ENCODE results near the gene KDM1B.
"Not testable (repeated sequence)": the region's sequence is repeated elsewhere in the genome, so short reads cannot be mapped to it uniquely, and the experiment has no call there.

The KDM1B gene

GRCh38 chr6:18176198-18176597, 21.0 kb downstream of the KDM1B start:
- H3K27me3 ChIP-seq (ENCODE audit: control insufficient read depth, insufficient read depth, low read length); H3K4me3 ChIP-seq (ENCODE audit: low read length); H3K4me2 ChIP-seq (ENCODE audit: low read length); H3K36me3 ChIP-seq (ENCODE audit: insufficient read depth, low read length); H3K9me3 ChIP-seq (replicated peaks; ENCODE audit: low read length); H3K4me1 ChIP-seq (ENCODE audit: control insufficient read depth, insufficient read depth, low read length); H3K9ac ChIP-seq (ENCODE audit: low read depth, low read length): not testable (repeated sequence)

GRCh38 chr6:18177286-18177965, 22.2 kb downstream of the KDM1B start:
- H3K9ac ChIP-seq (ENCODE audit: low read depth, low read length) = no peak overlapping the region
- no peaks in the 10 kb centered on the region for H3K9me3 ChIP-seq (replicated peaks; ENCODE audit: low read length)
- no peaks in the 10 kb centered on the region for H3K36me3 ChIP-seq (ENCODE audit: insufficient read depth, low read length)
- H3K27me3 ChIP-seq (ENCODE audit: control insufficient read depth, insufficient read depth, low read length) = no peaks in the 10 kb centered on the region
- no peak overlapping the region for H3K4me3 ChIP-seq (ENCODE audit: low read length)
- no peak overlapping the region for H3K4me2 ChIP-seq (ENCODE audit: low read length)
- H3K4me1 ChIP-seq (ENCODE audit: control insufficient read depth, insufficient read depth, low read length) = no peaks in the 10 kb centered on the region

GRCh38 chr6:18178960-18179615, 23.9 kb downstream of the KDM1B start:
- Histone ChIP-seq H3K4me3 (ENCODE audit: low read length) (no peak overlapping the region), H3K9me3 (replicated peaks; ENCODE audit: low read length) (no peaks in the 10 kb centered on the region), H3K9ac (ENCODE audit: low read depth, low read length) (no peak overlapping the region), H3K4me2 (ENCODE audit: low read length) (no peak overlapping the region), H3K4me1 (ENCODE audit: control insufficient read depth, insufficient read depth, low read length) (no peaks in the 10 kb centered on the region), H3K36me3 (ENCODE audit: insufficient read depth, low read length) (no peaks in the 10 kb centered on the region), H3K27me3 (ENCODE audit: control insufficient read depth, insufficient read depth, low read length) (no peaks in the 10 kb centered on the region)

- Histone ChIP-seq H3K9ac (ENCODE audit: low read depth, low read length) (no peak overlapping the region), H3K4me2 (ENCODE audit: low read length) (no peak overlapping the region), H3K4me1 (ENCODE audit: control insufficient read depth, insufficient read depth, low read length) (no peaks in the 10 kb centered on the region), H3K27me3 (ENCODE audit: control insufficient read depth, insufficient read depth, low read length) (no peaks in the 10 kb centered on the region), H3K9me3 (replicated peaks; ENCODE audit: low read length) (no peaks in the 10 kb centered on the region), H3K36me3 (ENCODE audit: insufficient read depth, low read length) (no peaks in the 10 kb centered on the region), H3K4me3 (ENCODE audit: low read length) (no peak overlapping the region)
Observed at GRCh38 chr6:18179770-18180356, 24.6 kb downstream of the KDM1B start.

GRCh38 chr6:18182568-18182967, 27.3 kb downstream of the KDM1B start:
- H3K36me3 ChIP-seq (ENCODE audit: insufficient read depth, low read length) = no peaks in the 10 kb centered on the region
- H3K4me2 ChIP-seq (ENCODE audit: low read length) = no peak overlapping the region
- H3K4me3 ChIP-seq (ENCODE audit: low read length) = no peak overlapping the region
- no peak overlapping the region for H3K9ac ChIP-seq (ENCODE audit: low read depth, low read length)
- H3K4me1 ChIP-seq (ENCODE audit: control insufficient read depth, insufficient read depth, low read length) = no peaks in the 10 kb centered on the region
- H3K27me3 ChIP-seq (ENCODE audit: control insufficient read depth, insufficient read depth, low read length) = no peaks in the 10 kb centered on the region
- no peaks in the 10 kb centered on the region for H3K9me3 ChIP-seq (replicated peaks; ENCODE audit: low read length)

GRCh38 chr6:18183766-18184165, 28.5 kb downstream of the KDM1B start:
- Histone ChIP-seq H3K27me3 (ENCODE audit: control insufficient read depth, insufficient read depth, low read length) (no peaks in the 10 kb centered on the region), H3K4me3 (ENCODE audit: low read length) (no peak overlapping the region), H3K9ac (ENCODE audit: low read depth, low read length) (no peak overlapping the region), H3K36me3 (ENCODE audit: insufficient read depth, low read length) (no peaks in the 10 kb centered on the region), H3K4me2 (ENCODE audit: low read length) (no peak overlapping the region), H3K4me1 (ENCODE audit: control insufficient read depth, insufficient read depth, low read length) (no peaks in the 10 kb centered on the region), H3K9me3 (replicated peaks; ENCODE audit: low read length) (no peaks in the 10 kb centered on the region)

GRCh38 chr6:18185624-18186023, 30.4 kb downstream of the KDM1B start:
- no peak overlapping the region for H3K4me3 ChIP-seq (ENCODE audit: low read length)
- no peaks in the 10 kb centered on the region for H3K4me1 ChIP-seq (ENCODE audit: control insufficient read depth, insufficient read depth, low read length)
- no peaks in the 10 kb centered on the region for H3K36me3 ChIP-seq (ENCODE audit: insufficient read depth, low read length)
- no peaks in the 10 kb centered on the region for H3K9me3 ChIP-seq (replicated peaks; ENCODE audit: low read length)
- H3K4me2 ChIP-seq (ENCODE audit: low read length) = no peak overlapping the region
- H3K27me3 ChIP-seq (ENCODE audit: control insufficient read depth, insufficient read depth, low read length) = no peaks in the 10 kb centered on the region
- H3K9ac ChIP-seq (ENCODE audit: low read depth, low read length) = no peak overlapping the region

- no peak overlapping the region for H3K4me3 ChIP-seq (ENCODE audit: low read length)
Observed at GRCh38 chr6:18186033-18186432, 30.8 kb downstream of the KDM1B start.

GRCh38 chr6:18186540-18187250, 31.5 kb downstream of the KDM1B start:
- no peaks in the 10 kb centered on the region for H3K9me3 ChIP-seq (replicated peaks; ENCODE audit: low read length)
- H3K27me3 ChIP-seq (ENCODE audit: control insufficient read depth, insufficient read depth, low read length) = no peaks in the 10 kb centered on the region
- H3K4me2 ChIP-seq (ENCODE audit: low read length) = no peak overlapping the region
- H3K4me1 ChIP-seq (ENCODE audit: control insufficient read depth, insufficient read depth, low read length) = no peaks in the 10 kb centered on the region
- H3K4me3 ChIP-seq (ENCODE audit: low read length) = no peak overlapping the region
- H3K9ac ChIP-seq (ENCODE audit: low read depth, low read length) = no peak overlapping the region
- H3K36me3 ChIP-seq (ENCODE audit: insufficient read depth, low read length) = peaks cover 3% of the 10 kb centered on the region

More at GRCh38 chr6:18186033-18186432, 30.8 kb downstream of the KDM1B start:
- Histone ChIP-seq H3K9me3 (replicated peaks; ENCODE audit: low read length) (no peaks in the 10 kb centered on the region), H3K9ac (ENCODE audit: low read depth, low read length) (no peak overlapping the region), H3K27me3 (ENCODE audit: control insufficient read depth, insufficient read depth, low read length) (no peaks in the 10 kb centered on the region), H3K4me1 (ENCODE audit: control insufficient read depth, insufficient read depth, low read length) (no peaks in the 10 kb centered on the region), H3K36me3 (ENCODE audit: insufficient read depth, low read length) (peaks cover under 1% of the 10 kb centered on the region), H3K4me2 (ENCODE audit: low read length) (no peak overlapping the region)

- H3K36me3 ChIP-seq (ENCODE audit: insufficient read depth, low read length) = peaks cover 3% of the 10 kb centered on the region
Observed at GRCh38 chr6:18187701-18188100, 32.5 kb downstream of the KDM1B start.

GRCh38 chr6:18189196-18189595, 34.0 kb downstream of the KDM1B start:
- H3K36me3 ChIP-seq (ENCODE audit: insufficient read depth, low read length) = peaks cover 3% of the 10 kb centered on the region
- no peaks in the 10 kb centered on the region for H3K4me1 ChIP-seq (ENCODE audit: control insufficient read depth, insufficient read depth, low read length)

More at GRCh38 chr6:18187701-18188100, 32.5 kb downstream of the KDM1B start:
- no peak overlapping the region for H3K9ac ChIP-seq (ENCODE audit: low read depth, low read length)
- no peaks in the 10 kb centered on the region for H3K27me3 ChIP-seq (ENCODE audit: control insufficient read depth, insufficient read depth, low read length)
- H3K4me2 ChIP-seq (ENCODE audit: low read length) = no peak overlapping the region
- no peaks in the 10 kb centered on the region for H3K9me3 ChIP-seq (replicated peaks; ENCODE audit: low read length)
- no peak overlapping the region for H3K4me3 ChIP-seq (ENCODE audit: low read length)
- H3K4me1 ChIP-seq (ENCODE audit: control insufficient read depth, insufficient read depth, low read length) = no peaks in the 10 kb centered on the region

More at GRCh38 chr6:18189196-18189595, 34.0 kb downstream of the KDM1B start:
- no peak overlapping the region for H3K4me2 ChIP-seq (ENCODE audit: low read length)
- H3K9me3 ChIP-seq (replicated peaks; ENCODE audit: low read length) = no peaks in the 10 kb centered on the region
- no peak overlapping the region for H3K9ac ChIP-seq (ENCODE audit: low read depth, low read length)
- H3K27me3 ChIP-seq (ENCODE audit: control insufficient read depth, insufficient read depth, low read length) = no peaks in the 10 kb centered on the region
- H3K4me3 ChIP-seq (ENCODE audit: low read length) = no peak overlapping the region
